Measurements from ENCODE around the gene MEA1.

MEA1 gene

DNA sequence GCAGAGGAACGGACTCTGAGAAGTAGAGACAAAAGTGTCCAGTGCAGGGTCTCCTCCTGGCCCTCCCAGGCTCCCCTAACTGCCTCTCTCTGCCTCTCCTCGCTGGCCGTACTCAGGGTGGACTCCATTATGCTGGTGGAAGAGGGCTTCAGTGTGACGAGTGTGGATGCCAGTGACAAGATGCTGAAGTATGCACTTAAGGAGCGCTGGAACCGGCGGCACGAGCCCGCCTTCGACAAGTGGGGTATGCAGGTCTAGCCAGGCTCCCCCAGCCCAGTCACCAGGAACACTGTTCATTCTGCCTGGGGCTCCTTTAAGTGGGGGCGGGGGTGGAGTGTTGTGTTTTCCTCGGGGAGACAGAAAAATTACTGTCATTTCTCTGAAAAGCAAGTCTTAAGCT is 51.6 kb downstream of the MEA1 start:
- H3K4me3 ChIP-seq (replicated peaks; ENCODE audit: low read depth, low read length), result no peak overlapping the region
- TF ChIP-seq, protein P1, sequence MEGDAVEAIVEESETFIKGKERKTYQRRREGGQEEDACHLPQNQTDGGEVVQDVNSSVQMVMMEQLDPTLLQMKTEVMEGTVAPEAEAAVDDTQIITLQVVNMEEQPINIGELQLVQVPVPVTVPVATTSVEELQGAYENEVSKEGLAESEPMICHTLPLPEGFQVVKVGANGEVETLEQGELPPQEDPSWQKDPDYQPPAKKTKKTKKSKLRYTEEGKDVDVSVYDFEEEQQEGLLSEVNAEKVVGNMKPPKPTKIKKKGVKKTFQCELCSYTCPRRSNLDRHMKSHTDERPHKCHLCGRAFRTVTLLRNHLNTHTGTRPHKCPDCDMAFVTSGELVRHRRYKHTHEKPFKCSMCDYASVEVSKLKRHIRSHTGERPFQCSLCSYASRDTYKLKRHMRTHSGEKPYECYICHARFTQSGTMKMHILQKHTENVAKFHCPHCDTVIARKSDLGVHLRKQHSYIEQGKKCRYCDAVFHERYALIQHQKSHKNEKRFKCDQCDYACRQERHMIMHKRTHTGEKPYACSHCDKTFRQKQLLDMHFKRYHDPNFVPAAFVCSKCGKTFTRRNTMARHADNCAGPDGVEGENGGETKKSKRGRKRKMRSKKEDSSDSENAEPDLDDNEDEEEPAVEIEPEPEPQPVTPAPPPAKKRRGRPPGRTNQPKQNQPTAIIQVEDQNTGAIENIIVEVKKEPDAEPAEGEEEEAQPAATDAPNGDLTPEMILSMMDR (IDR thresholded peaks at IDR 0.05; ENCODE audit: low read length, missing control alignments), result no peak
- DNase-seq (ENCODE audit: low read depth), result no peak
